ENCODE measurements around the gene PIF1.
A peak's percentile ranks its signal among the peaks of the same experiment; 100 is the strongest.
"Not testable (repeated sequence)": the region's sequence is repeated elsewhere in the genome, so short reads cannot be mapped to it uniquely, and the experiment has no call there.

DNA sequence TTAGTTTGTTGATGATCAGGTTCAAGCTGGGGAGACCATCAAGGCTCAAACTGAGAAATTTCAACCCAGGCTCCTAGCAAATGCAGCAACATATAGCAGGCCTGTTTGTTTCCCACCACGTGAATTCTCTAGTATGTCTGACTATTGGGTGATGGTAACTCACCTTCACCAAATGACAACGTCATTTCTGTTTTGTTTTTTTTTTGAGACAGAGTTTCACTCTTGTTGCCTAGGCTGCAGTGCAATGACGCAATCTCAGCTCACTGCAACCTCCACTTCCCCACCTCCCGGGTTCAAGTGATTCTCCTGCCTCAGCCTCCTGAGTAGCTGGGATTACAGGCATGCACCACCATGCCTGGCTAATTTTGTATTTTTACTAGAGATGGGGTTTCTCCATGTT lies 10.5 kb downstream of the PIF1 start:
- TF ChIP-seq POLR2A (IDR thresholded peaks at IDR 0.05; ENCODE audit: low read depth, low read length); SMC3 (IDR thresholded peaks at IDR 0.05; ENCODE audit: low read depth, low read length); MAFK (IDR thresholded peaks at IDR 0.05; ENCODE audit: low read depth, low read length); BHLHE40 (IDR thresholded peaks at IDR 0.05; ENCODE audit: low read depth, low read length); FOS (IDR thresholded peaks at IDR 0.05; ENCODE audit: low read depth, low read length); RAD21 (IDR thresholded peaks at IDR 0.05; ENCODE audit: low read length); NFE2L2 (IDR thresholded peaks at IDR 0.05; ENCODE audit: low read depth, low read length); MAZ (IDR thresholded peaks at IDR 0.05; ENCODE audit: borderline replicate concordance, low read depth, low read length); MXI1 (IDR thresholded peaks at IDR 0.05; ENCODE audit: borderline replicate concordance, low read depth, low read length): not testable (repeated sequence)
- TF ChIP-seq, protein P1, sequence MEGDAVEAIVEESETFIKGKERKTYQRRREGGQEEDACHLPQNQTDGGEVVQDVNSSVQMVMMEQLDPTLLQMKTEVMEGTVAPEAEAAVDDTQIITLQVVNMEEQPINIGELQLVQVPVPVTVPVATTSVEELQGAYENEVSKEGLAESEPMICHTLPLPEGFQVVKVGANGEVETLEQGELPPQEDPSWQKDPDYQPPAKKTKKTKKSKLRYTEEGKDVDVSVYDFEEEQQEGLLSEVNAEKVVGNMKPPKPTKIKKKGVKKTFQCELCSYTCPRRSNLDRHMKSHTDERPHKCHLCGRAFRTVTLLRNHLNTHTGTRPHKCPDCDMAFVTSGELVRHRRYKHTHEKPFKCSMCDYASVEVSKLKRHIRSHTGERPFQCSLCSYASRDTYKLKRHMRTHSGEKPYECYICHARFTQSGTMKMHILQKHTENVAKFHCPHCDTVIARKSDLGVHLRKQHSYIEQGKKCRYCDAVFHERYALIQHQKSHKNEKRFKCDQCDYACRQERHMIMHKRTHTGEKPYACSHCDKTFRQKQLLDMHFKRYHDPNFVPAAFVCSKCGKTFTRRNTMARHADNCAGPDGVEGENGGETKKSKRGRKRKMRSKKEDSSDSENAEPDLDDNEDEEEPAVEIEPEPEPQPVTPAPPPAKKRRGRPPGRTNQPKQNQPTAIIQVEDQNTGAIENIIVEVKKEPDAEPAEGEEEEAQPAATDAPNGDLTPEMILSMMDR (conservative IDR thresholded peaks at IDR 0.05; ENCODE audit: low read depth, low read length): not testable (repeated sequence)
- TF ChIP-seq, protein P2, sequence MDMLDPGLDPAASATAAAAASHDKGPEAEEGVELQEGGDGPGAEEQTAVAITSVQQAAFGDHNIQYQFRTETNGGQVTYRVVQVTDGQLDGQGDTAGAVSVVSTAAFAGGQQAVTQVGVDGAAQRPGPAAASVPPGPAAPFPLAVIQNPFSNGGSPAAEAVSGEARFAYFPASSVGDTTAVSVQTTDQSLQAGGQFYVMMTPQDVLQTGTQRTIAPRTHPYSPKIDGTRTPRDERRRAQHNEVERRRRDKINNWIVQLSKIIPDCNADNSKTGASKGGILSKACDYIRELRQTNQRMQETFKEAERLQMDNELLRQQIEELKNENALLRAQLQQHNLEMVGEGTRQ (IDR thresholded peaks at IDR 0.05; ENCODE audit: low read depth, low read length): not testable (repeated sequence)
- TF ChIP-seq, protein P3, sequence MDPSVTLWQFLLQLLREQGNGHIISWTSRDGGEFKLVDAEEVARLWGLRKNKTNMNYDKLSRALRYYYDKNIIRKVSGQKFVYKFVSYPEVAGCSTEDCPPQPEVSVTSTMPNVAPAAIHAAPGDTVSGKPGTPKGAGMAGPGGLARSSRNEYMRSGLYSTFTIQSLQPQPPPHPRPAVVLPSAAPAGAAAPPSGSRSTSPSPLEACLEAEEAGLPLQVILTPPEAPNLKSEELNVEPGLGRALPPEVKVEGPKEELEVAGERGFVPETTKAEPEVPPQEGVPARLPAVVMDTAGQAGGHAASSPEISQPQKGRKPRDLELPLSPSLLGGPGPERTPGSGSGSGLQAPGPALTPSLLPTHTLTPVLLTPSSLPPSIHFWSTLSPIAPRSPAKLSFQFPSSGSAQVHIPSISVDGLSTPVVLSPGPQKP (IDR thresholded peaks at IDR 0.05; ENCODE audit: borderline replicate concordance, low read depth, low read length): not testable (repeated sequence)
- peak; percentile 67 for TF ChIP-seq CEBPB (IDR thresholded peaks at IDR 0.05; ENCODE audit: low read depth, low read length)

Data from IMR-90 (cell line).